Stimulated activated CD8-positive, alpha-beta memory T cell treated with anti-CD3 and anti-CD28 coated beads, Interleukin-15, amount 100 ng/mL, for 1 hour (primary cell): ENCODE results near the gene GADD45A.
"Not testable (repeated sequence)": the region's sequence is repeated elsewhere in the genome, so short reads cannot be mapped to it uniquely, and the experiment has no call there.

Experiments
- DNase-seq: peaks from one replicate; pipeline ENCODE4 v3.0.0-alpha.2; 2020; ENCODE audit warnings: low read depth

Gene GADD45A

DNA sequence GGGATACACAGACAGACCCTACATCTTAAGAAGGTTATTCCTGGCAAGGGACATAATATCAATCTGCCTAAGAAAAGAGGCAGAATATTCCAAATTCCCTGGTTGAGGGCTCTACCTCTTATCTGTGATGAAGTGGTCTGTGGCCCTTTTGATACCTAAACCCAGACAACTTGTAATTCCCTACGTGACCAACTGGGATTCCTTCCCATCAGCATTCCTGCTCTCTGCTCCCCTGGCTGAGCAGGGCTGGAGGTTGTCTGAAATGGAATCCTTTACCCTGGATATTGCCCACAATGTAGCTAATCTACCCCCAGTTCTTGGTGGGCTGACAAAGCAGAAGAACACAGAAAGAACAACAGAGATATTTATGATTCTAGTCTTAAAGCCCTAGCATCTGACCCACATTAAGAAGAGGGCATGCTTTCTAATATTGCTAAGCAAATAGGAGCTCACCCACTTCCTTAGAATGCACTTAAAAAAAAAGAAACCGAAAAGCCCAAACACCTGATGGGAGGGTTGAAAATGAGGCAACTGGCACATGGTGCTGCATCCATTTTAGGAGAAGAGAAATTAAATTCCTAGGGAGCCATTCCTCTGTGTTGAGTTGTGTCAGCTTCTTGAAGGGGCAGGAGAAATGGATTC is 36.8 kb downstream of the GADD45A start:
- no peak for DNase-seq

DNA sequence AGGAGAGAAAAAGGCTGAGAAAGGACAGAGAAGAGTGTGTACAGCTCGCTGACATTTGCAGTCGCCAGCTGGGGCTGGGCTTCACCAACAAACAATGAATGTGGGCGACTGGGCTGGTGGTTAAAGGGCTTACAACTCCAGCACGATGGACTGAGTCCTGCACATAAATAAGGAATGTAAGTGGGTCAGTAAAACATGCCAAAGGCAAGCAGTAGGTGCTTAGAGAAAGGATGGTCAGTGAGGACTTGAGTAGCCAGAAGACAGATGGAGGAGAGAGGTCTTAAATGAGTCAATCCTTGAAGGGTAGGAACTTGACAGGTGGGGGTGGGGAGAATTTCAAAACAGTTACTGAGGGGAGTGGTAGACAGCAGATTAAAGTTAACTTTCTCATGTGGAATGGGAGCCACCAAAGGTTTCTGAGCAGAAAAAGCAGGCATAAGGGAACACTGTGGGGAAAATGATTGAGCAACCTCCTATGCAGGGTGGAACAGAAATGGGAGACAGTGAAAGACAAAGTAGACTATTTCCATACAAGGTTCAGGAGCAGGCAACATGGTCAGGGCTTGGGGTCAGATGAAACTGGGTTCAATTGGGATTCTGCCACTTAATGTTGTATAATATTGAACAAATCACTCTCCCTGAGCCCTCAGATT is 37.4 kb downstream of the GADD45A start:
- DNase-seq: no peak

DNA sequence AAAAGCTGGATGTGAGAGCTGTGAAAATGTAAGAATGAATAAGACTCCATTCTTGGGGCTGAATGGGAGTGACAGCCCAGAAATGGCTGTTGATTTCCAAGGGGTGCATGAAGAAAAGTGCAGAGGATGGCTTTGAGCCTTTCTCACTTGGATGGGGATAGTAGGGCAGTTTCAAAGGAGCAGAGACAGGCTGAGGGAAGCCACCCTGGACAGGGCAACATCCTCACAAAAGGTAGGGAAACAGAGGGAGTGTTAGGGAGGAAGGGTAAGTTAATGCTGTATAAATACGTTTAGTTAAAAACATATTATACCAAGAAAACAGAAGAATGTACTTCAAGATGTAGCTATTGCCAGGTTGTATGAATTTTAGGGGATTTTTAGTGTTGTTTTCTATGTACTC is 38.1 kb downstream of the GADD45A start:
- DNase-seq: no peak

DNA sequence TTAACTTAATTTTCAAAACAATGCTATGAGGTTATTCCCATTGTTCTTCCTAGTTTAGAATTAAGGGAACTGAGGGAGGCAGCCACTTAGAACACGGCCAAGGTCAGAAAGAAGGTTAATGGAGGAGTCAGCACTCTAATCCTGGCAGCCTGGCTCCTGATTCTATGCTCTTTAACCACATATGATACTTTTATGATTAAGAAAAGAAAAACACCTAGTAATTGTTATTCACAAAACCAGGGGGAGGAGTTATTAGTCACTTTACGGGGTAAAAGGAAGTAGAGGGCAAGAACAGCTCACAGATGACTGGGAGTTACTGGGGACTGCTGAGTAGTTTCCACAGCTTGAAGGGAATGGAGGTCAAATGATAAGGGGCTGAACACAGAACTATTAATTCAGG is 38.6 kb downstream of the GADD45A start:
- DNase-seq: no peak

DNA sequence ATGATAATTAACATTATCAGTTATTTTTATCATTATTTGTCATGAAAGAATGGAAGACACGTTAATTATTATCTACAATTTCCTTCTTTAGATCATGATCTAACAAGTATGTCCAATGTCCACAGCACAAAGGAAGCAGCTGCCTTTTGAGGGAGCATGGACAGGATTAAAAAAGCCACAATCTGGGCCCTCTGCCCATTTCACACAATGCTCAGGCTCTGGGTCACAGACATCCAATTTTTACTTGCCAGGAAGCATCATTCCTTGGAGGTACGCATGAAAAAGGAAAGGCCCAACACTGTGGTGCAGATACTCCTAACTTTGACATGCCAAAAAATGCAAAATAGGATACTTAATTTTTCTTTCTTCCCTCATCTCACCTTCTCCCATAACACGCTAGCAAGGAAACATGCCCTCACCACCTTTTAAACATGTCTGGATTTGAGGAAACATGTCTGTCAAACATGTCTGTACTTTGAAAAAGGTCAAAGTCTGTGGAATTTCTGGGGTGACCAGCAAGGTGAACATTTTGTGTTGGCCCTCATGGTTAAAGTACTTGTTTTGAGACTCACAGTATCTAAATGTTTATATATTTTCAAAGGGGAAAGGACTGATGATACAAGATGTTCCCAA is 40.0 kb downstream of the GADD45A start:
- no peak for DNase-seq

DNA sequence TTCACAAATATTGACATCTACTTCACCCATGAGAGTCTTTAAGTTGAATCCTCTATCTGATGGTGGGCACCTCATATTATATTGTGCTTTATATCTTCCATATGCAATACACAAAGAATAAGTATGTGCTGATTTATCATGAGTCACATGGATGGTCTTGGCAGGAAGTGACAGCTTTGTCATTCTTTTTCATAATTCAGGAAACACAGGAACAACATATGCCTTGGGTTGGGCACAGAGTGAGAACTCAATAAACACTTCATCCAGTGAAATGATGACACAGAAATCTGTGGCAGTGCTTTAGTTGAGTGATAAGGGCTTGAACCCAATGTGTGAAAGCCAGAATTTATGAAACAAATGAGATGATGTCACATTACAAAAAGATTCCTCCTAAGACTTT is 41.2 kb downstream of the GADD45A start:
- DNase-seq: no peak

DNA sequence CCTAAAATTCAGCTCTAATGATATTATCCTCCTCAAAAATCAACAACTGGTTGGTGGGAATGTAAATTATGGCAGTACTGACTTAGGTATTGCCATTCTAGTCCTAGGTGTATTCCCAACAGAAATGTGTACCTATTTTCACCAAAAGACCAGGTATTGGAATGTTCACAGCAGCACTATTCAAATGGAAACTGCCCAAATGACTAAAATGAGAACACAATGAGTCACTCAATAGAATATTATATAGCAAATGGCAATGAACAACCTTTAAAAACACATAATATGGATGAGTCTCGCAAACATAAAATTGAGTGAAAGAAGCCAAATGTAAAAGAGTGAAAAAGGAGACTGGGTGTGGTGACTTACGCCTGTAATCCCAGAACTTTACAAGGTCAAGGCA is 44.9 kb downstream of the GADD45A start:
- no peak for DNase-seq

DNA sequence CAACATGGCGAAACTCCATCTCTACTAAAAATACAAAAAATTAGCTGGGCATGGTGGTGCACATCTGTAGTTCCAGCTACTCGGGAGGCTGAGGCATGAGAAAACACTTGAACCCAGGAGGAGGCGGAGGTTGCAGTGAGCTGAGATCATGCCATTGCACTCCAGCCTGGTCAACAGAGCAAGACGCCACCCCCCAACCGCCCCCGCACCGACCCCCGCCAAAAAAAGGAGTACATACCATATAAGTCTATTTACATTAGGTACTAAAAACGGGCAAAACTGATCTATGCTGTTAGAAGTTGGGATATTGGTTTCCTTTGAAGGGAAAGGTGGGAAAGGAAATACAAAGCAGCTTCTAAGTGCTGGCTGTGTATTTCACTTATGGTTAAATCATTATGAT is 45.3 kb downstream of the GADD45A start:
- DNase-seq: not testable (repeated sequence)

DNA sequence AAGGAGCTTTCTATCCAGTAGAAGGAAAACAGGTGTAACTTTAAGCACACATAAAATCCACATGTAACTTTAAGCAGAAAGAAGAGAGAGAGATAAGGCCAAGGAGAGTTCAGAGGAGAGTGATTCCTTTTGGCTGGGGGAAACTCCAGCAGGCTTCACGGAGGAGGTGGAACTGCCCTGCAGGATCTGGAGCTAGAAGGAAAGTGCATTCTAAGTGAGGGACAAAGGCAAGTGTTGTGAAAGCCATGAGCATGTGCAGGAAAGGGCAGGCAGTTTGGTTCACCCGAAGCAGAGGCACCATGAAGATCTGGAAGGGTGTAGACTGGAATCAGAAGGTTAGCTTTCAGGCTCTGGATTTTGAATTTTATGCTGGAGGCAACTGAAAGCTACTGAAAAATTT is 46.3 kb downstream of the GADD45A start:
- no peak for DNase-seq

DNA sequence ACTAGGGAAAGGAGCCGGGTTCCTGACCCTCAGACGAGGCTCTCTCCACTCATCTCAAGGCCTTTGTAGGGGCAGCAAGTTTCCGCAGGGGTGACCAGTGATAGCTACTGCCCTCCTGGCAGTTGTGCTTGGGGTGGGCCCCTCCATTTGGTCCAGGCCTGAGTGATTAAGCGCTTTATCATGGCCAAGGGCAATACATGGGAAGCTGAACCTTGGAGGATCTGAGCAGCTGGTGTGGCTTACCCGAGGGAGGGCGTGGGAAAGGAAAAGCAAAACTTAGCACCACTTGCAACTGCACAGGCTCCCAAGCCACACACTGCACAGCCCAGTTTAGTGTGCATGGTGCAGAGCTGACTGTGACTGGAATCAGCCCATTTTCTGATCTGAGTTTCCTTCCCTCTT is 47.8 kb downstream of the GADD45A start:
- DNase-seq: no peak

DNA sequence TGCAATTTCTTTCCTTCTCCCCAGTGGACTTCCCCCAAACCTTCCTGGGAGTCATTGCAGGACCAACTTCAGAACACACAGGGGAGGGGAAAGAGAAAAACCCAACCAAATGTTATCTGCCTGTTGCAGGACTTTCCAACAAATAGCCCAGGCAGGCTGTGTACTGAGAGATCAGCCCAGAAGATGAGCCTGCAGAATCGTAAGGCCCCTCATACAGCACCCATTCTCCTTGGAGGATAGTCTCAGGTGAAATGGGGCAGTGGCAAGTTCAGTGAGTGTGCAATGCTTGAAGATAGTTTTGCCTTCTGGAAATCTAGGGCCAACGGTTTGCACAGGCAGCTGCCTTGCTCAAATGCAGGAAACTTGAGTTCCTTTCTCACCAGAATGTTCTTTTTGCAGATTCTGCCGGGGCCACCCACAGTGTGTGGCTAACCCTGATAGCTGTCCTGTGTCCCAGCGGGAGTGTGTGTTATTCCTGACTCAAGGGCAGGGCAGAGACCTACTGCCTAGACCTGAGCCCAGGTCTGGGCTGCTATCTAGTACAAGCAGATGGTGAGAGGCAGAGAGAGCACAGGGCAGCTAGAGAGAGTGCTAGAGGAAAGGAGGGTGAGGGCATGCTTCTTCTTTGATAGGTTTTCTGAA is 48.8 kb downstream of the GADD45A start:
- DNase-seq: no peak

DNA sequence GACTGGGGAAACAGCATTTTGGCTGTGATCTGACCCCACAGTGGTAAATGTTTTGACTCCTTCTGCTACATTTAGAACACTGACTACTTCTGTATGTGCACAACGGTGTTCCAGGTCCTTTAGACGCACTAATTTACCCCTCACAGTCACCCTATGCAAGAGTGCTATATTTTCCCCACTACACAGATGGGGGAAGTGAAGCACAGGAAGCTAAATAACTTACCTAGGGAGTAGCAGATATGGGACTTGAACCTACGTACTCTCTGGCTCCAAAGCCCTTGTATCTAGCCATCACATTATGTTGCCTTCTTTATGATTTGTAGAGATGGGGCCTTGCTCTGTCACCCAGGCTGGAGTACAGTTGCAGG is 49.3 kb downstream of the GADD45A start:
- no peak for DNase-seq

DNA sequence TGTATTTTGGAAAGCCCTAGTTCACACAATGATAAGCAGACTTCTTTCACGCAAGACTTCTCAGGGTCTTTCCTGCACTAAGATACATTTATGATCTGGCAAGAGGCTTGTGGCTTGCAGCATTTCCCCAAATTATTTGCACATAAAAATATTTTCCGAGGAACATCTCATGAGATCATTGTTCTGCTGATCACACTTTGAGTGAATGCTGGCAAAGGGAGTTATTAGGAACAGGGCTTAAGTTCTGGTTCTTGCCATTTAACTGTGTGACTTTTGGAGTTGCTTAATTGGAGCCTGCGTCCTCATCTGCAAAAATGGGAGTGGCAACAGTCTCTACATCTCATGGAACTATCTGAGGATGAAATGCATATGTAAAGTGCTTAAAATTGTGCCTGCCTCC is 50.2 kb downstream of the GADD45A start:
- DNase-seq: no peak

DNA sequence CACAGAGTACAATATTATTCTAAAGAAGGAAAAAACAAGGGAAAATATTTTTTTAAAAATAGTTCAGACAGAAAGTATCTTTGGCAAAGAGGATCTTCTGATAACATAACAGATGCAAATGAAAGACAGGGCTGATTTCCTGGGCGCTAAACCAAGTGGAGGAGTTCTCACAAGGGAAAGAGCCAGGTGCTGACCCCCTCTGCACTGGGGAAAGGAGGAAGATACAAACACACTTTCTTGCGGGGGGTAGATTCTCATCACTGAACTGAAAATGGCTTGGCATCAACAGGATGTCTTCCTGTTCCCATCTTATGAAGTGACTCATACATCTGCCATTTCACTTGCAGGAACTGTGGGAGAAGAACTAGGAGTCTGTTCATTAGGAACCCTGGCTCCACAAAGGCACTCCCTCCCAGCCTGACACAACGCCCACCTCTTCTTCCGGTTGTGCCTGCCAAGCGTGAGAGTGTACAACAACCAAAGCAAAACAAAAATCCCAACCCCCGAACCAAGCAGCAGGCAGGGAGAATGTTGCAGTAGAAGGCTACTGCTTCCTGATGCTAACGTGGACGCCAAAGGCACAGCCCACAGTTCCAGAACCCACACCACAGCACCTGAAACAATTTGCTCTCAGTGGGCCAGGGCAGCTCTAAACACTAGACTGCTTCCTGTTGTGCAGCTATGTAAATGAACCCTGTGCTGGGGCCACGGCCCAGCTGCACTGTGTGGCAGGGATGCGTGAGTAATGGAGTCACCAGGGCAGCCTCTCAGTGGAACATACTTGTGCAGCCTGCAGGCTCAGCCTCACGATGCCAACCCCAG is 51.0 kb downstream of the GADD45A start:
- DNase-seq: no peak

DNA sequence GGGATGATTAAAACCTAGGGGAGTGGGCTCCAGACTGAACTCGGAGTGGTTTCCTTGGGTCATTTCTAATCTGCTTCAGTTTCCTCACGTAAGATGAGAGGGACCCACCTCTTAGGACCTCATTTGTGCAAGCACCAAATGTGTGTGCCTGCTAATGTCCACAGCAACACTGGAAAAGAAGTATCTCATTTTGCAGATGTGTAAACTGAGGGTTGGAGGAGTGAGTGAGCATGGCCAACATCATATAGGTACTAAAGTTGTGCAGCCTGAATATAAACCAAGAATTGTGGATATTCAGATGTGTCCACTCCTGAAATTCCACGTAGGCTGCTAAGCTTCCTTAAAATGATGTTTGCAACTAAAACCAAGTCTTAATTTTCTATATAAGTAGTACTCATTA is 51.7 kb downstream of the GADD45A start:
- DNase-seq: no peak

DNA sequence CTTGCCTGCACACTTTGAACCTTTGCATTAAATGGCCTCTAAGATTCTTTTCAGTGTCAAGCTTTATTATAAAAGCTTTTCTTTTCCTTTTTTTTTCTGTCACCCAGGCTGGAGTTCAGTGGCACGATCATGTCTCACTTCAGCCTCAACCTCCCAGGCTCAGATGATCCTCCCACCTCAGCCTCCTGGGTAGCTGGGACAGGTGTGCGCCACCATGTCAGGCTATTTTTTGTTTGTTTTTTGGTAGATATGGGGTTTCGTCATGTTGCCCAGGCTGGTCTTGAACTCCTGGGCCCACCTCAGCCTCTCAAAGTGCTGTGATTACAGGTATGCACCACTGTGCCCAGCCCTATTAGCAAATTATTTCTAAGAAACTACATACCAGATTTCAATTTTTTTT is 52.9 kb downstream of the GADD45A start:
- DNase-seq: no peak
